ENCODE results near the gene GPX6. TPM values are rescaled to one million over a fixed set of nuclear protein-coding genes. Genes with fewer than 3 reads are reported as not detected.
"Not testable (repeated sequence)": the region's sequence is repeated elsewhere in the genome, so short reads cannot be mapped to it uniquely, and the experiment has no call there.

The GPX6 gene
- total RNA-seq, 2 experiments from 2014 or later, result not detected

GRCh38 chr6:28486988-28487742, 28.4 kb downstream of the GPX6 start:
- Mint-ChIP-seq H3K27me3 (peaks cover 71% of the 10 kb centered on the region), H3K27ac (no peak overlapping the region), H3K4me3 (no peak overlapping the region), H3K9me3 (peaks cover 9% of the 10 kb centered on the region), H3K36me3 (peaks cover 3% of the 10 kb centered on the region), H3K4me1 (peaks cover 30% of the 10 kb centered on the region)
- no peak for DNase-seq
- no peak for ATAC-seq (ENCODE audit: low read depth)
- POLR2A ChIA-PET, result no interaction called here

- no peak overlapping the region for H3K4me3 Mint-ChIP-seq
- no peak for DNase-seq
- H3K4me1 Mint-ChIP-seq, result peaks cover 29% of the 10 kb centered on the region
- ATAC-seq (ENCODE audit: low read depth), result no peak
- POLR2A ChIA-PET, result no interaction called here
- peaks cover 3% of the 10 kb centered on the region for H3K36me3 Mint-ChIP-seq
- no peak overlapping the region for H3K27ac Mint-ChIP-seq
- H3K27me3 Mint-ChIP-seq, result peaks cover 69% of the 10 kb centered on the region
- H3K9me3 Mint-ChIP-seq, result peaks cover 10% of the 10 kb centered on the region
Measured at GRCh38 chr6:28486533-28486932, 29.1 kb downstream of the GPX6 start.

GRCh38 chr6:28485482-28485881, 30.1 kb downstream of the GPX6 start:
- H3K4me1 Mint-ChIP-seq, result peaks cover 20% of the 10 kb centered on the region
- ATAC-seq (ENCODE audit: low read depth), result no peak
- peaks cover 10% of the 10 kb centered on the region for H3K9me3 Mint-ChIP-seq
- peaks cover 72% of the 10 kb centered on the region for H3K27me3 Mint-ChIP-seq
- no peak overlapping the region for H3K4me3 Mint-ChIP-seq
- H3K36me3 Mint-ChIP-seq, result peaks cover 3% of the 10 kb centered on the region
- DNase-seq, result no peak
- POLR2A ChIA-PET, result no interaction called here
- no peak overlapping the region for H3K27ac Mint-ChIP-seq

- Mint-ChIP-seq H3K4me1 (peaks cover 9% of the 10 kb centered on the region), H3K36me3 (peaks cover 1% of the 10 kb centered on the region), H3K9me3 (peaks cover 5% of the 10 kb centered on the region), H3K4me3 (no peak overlapping the region), H3K27me3 (peaks cover 81% of the 10 kb centered on the region), H3K27ac (no peak overlapping the region)
- ATAC-seq (ENCODE audit: low read depth) (no peak), DNase-seq (no peak)
- POLR2A ChIA-PET, result interaction anchor here (1.0 kb wide), 1 partner anchor 37 kb away, joined by 3 read pairs; the partner anchor contains the start of gene ZSCAN23
Measured at GRCh38 chr6:28480253-28480932, 35.2 kb downstream of the GPX6 start.

- POLR2A ChIA-PET, result interaction anchor here (0.6 kb wide), 1 partner anchor 286 kb away, joined by 3 read pairs; no protein-coding TSS in a partner anchor
- no peak overlapping the region for H3K27ac Mint-ChIP-seq
- no peak for DNase-seq
- H3K36me3 Mint-ChIP-seq, result no peaks in the 10 kb centered on the region
- no peak for ATAC-seq (ENCODE audit: low read depth)
- H3K4me3 Mint-ChIP-seq, result peak overlapping the region; percentile 40
- peaks cover 84% of the 10 kb centered on the region for H3K27me3 Mint-ChIP-seq
- peaks cover 2% of the 10 kb centered on the region for H3K9me3 Mint-ChIP-seq
- peaks cover 13% of the 10 kb centered on the region for H3K4me1 Mint-ChIP-seq
Measured at GRCh38 chr6:28478518-28478917, 37.1 kb downstream of the GPX6 start.

GRCh38 chr6:28474441-28475219, 41.0 kb downstream of the GPX6 start:
- H3K36me3 Mint-ChIP-seq, result peaks cover 2% of the 10 kb centered on the region
- H3K9me3 Mint-ChIP-seq, result peaks cover 3% of the 10 kb centered on the region
- POLR2A ChIA-PET, result interaction anchor here (0.6 to 0.7 kb wide), 2 partner anchors 15 to 419 kb away, joined by 3 read pairs; no protein-coding TSS in a partner anchor
- no peak overlapping the region for H3K27ac Mint-ChIP-seq
- peak; percentile 60 for ATAC-seq (ENCODE audit: low read depth)
- H3K4me1 Mint-ChIP-seq, result peaks cover 13% of the 10 kb centered on the region
- H3K4me3 Mint-ChIP-seq, result peak overlapping the region; percentile 62
- DNase-seq, result no peak
- H3K27me3 Mint-ChIP-seq, result peaks cover 60% of the 10 kb centered on the region

- POLR2A ChIA-PET; H3K36me3 Mint-ChIP-seq; H3K4me3 Mint-ChIP-seq; ATAC-seq (ENCODE audit: low read depth); H3K9me3 Mint-ChIP-seq; H3K27ac Mint-ChIP-seq; DNase-seq; H3K4me1 Mint-ChIP-seq: not testable (repeated sequence)
- peaks cover 39% of the 10 kb centered on the region for H3K27me3 Mint-ChIP-seq
Measured at GRCh38 chr6:28469153-28469745, 46.3 kb downstream of the GPX6 start.

GRCh38 chr6:28468056-28468455, 47.5 kb downstream of the GPX6 start:
- Mint-ChIP-seq H3K4me1 (no peaks in the 10 kb centered on the region), H3K27me3 (peaks cover 41% of the 10 kb centered on the region), H3K9me3 (peaks cover 3% of the 10 kb centered on the region), H3K4me3 (no peak overlapping the region), H3K27ac (no peak overlapping the region), H3K36me3 (peaks cover 2% of the 10 kb centered on the region)
- POLR2A ChIA-PET, result no interaction called here
- DNase-seq, result no peak
- no peak for ATAC-seq (ENCODE audit: low read depth)

- peak; percentile 71 for ATAC-seq (ENCODE audit: low read depth)
- POLR2A ChIA-PET, result no interaction called here
- no peaks in the 10 kb centered on the region for H3K9me3 Mint-ChIP-seq
- no peak overlapping the region for H3K27ac Mint-ChIP-seq
- H3K4me1 Mint-ChIP-seq, result peaks cover 9% of the 10 kb centered on the region
- no peak for DNase-seq
- H3K36me3 Mint-ChIP-seq, result no peaks in the 10 kb centered on the region
- peak overlapping the region; percentile 6 for H3K4me3 Mint-ChIP-seq
- peaks cover 74% of the 10 kb centered on the region for H3K27me3 Mint-ChIP-seq
Measured at GRCh38 chr6:28462401-28462800, 53.2 kb downstream of the GPX6 start.

- Mint-ChIP-seq H3K4me1 (peaks cover 9% of the 10 kb centered on the region), H3K27me3 (peaks cover 70% of the 10 kb centered on the region), H3K9me3 (peaks cover 4% of the 10 kb centered on the region), H3K27ac (no peak overlapping the region), H3K36me3 (peaks cover 6% of the 10 kb centered on the region), H3K4me3 (no peak overlapping the region)
- ATAC-seq (ENCODE audit: low read depth), result no peak
- POLR2A ChIA-PET, result no interaction called here
- DNase-seq, result no peak
Measured at GRCh38 chr6:28458568-28458967, 57.0 kb downstream of the GPX6 start.

Other genes starting within 250 kb of the GPX6 start
- gene ZSCAN26, start 248.7 kb downstream of the GPX6 start, total RNA-seq, result 10 to 100 TPM; 13.1 to 14.5 TPM
- 1 to 10 TPM; 3.4 to 3.9 TPM for gene PGBD1, start 234.2 kb downstream of the GPX6 start, total RNA-seq
- 1 to 10 TPM; 1.9 to 2.0 TPM for gene ZSCAN31, start 179.6 kb downstream of the GPX6 start, total RNA-seq
- gene ZKSCAN3, start 165.8 kb downstream of the GPX6 start, total RNA-seq, result 1 to 10 TPM; 7.0 to 7.6 TPM
- 10 to 100 TPM; 13.9 to 15.0 TPM for gene ZSCAN12, start 116.0 kb downstream of the GPX6 start, total RNA-seq
- gene ZSCAN23, start 72.3 kb downstream of the GPX6 start, total RNA-seq, result 1 to 10 TPM; 1.3 to 2.9 TPM
- gene GPX5, start 10.1 kb upstream of the GPX6 start, total RNA-seq, result not detected